B cell (primary cell): ENCODE data around the gene RNF227. TPM values are rescaled to one million over a fixed set of nuclear protein-coding genes. Genes with fewer than 3 reads are reported as not detected.

ENCODE experiments used
- ATAC-seq: fragments of 200-7000 bp; cut with Tn5 transposase; one replicate; pipeline ENCODE4 v1.10.0; 2021; ENCODE audit warnings: low read depth, mild to moderate bottlenecking, moderate number of reproducible peaks, moderate library complexity
- CTCF ChIA-PET: fragments of 350-600 bp; sonication (Branson Sonifier 250); formaldehyde crosslinking; loops from one replicate; lab custom pipeline; 2021; ENCODE audit warnings: antibody characterized with exemption, inconsistent platforms; lab: Charles Lee
- POLR2A ChIA-PET: fragments of 350-600 bp; sonication (Branson Sonifier 250); formaldehyde crosslinking; loops from one replicate; lab custom pipeline; 2021; ENCODE audit warnings: antibody characterized with exemption; lab: Charles Lee
- DNase-seq: peaks from one replicate; pipeline ENCODE4 v3.0.0; 2013
- H2AFZ ChIP-seq: 2 replicates; pipeline ENCODE4 v1.6.1; 2012; ENCODE audit warnings: mild to moderate bottlenecking, low read depth, low read length; ENCODE audit not compliant: insufficient read depth, poor library complexity, severe bottlenecking
- H3K27ac ChIP-seq, 2 donors: 1 replicate in 1 of 2; 2 replicates in 1 of 2; pipeline ENCODE4 v1.5.1; 2012 to 2013; ENCODE audit warnings: low read length in 2 of 2, mild to moderate bottlenecking in 2 of 2, moderate library complexity in 1 of 2
- H3K27me3 ChIP-seq, 4 experiments: fragments of 200-600 bp in 1 of 4; sonication (generic) in 1 of 4; replicated peaks in 1 of 4; 1 replicate in 2 of 4; 2 replicates in 2 of 4; pipeline versions ENCODE4 v1.6.1 to v1.7.0; 2013 to 2016; ENCODE audit warnings: low read length in 3 of 4, mild to moderate bottlenecking in 2 of 4, mixed read lengths in 1 of 4, moderate library complexity in 1 of 4; ENCODE audit not compliant: insufficient read depth in 4 of 4, control insufficient read depth in 3 of 4; ENCODE audit errors: control extremely low read depth in 1 of 4
- H3K36me3 ChIP-seq, 2 experiments: replicated peaks in 1 of 2; 1 replicate in 1 of 2; 2 replicates in 1 of 2; pipeline versions ENCODE4 v1.6.1 to v1.7.1; 2013; ENCODE audit warnings: low read length in 1 of 2; ENCODE audit not compliant: insufficient read depth in 2 of 2, control insufficient read depth in 1 of 2; ENCODE audit errors: control extremely low read depth in 1 of 2, extremely low read depth in 1 of 2
- H3K4me1 ChIP-seq, 2 donors: fragments of 200-600 bp in 1 of 2; sonication (generic) in 1 of 2; 1 replicate in 1 of 2; 2 replicates in 1 of 2; pipeline versions ENCODE4 v1.5.1 to v1.6.1; 2013 to 2017; ENCODE audit warnings: low read length in 2 of 2; ENCODE audit not compliant: control insufficient read depth in 2 of 2, insufficient read depth in 2 of 2
- H3K4me2 ChIP-seq: replicated peaks from 2 replicates; pipeline ENCODE3; 2012; ENCODE audit warnings: mild to moderate bottlenecking, low read depth, low read length; ENCODE audit not compliant: poor library complexity, severe bottlenecking
- H3K4me3 ChIP-seq, 5 experiments: fragments of 200-600 bp in 1 of 5; sonication (generic) in 1 of 5; 1 replicate in 3 of 5; 2 replicates in 2 of 5; pipeline versions ENCODE4 v1.5.1 to v1.7.0; 2011 to 2016; ENCODE audit warnings: low read length in 4 of 5, mild to moderate bottlenecking in 4 of 5, low read depth in 2 of 5, control low read depth in 1 of 5, moderate library complexity in 1 of 5; ENCODE audit not compliant: insufficient read depth in 1 of 5; ENCODE audit errors: control extremely low read depth in 1 of 5, extremely low read depth in 1 of 5
- H3K79me2 ChIP-seq: fragments of 200-600 bp; sonication (generic); one replicate; pipeline ENCODE4 v1.6.0; 2016; ENCODE audit warnings: low read length; ENCODE audit not compliant: control insufficient read depth, insufficient read depth
- H3K9ac ChIP-seq: fragments of 200-600 bp; sonication (generic); 2 replicates; pipeline ENCODE4 v1.6.1; 2017; ENCODE audit warnings: mild to moderate bottlenecking, low read length, moderate library complexity
- H3K9me3 ChIP-seq, 3 donors: one replicate each; pipeline versions ENCODE4 v1.6.1 to v1.7.1; 2013; ENCODE audit warnings: low read length in 2 of 3; ENCODE audit not compliant: control insufficient read depth in 2 of 3, insufficient read depth in 1 of 3; ENCODE audit errors: control extremely low read depth in 1 of 3
- H4K20me1 ChIP-seq: 2 replicates; pipeline ENCODE4 v1.6.0; 2012; ENCODE audit warnings: mild to moderate bottlenecking, low read length; ENCODE audit not compliant: insufficient read depth, control insufficient read depth, poor library complexity, severe bottlenecking
- H3K27ac Mint-ChIP-seq: one replicate; pipeline ENCODE4 v1.8.0; 2021; ENCODE audit warnings: mixed read lengths
- H3K27me3 Mint-ChIP-seq: one replicate; pipeline ENCODE4 v1.8.0; 2021; ENCODE audit warnings: mixed read lengths
- H3K4me1 Mint-ChIP-seq: one replicate; pipeline ENCODE4 v1.8.0; 2021; ENCODE audit warnings: mixed read lengths
- H3K4me3 Mint-ChIP-seq: one replicate; pipeline ENCODE4 v1.8.0; 2021; ENCODE audit warnings: mixed read lengths
- H3K9me3 Mint-ChIP-seq: one replicate; pipeline ENCODE4 v1.8.0; 2022; ENCODE audit warnings: mixed read lengths; ENCODE audit not compliant: insufficient read depth
- CTCF ChIP-seq: fragments of 200-600 bp; IDR thresholded peaks from one replicate; pipeline ENCODE4 v1.8.0; 2022; ENCODE audit warnings: antibody characterized with exemption, mild to moderate bottlenecking
- EZH2 ChIP-seq: IDR thresholded peaks from 2 replicates; pipeline ENCODE4 v1.6.1; 2012; ENCODE audit warnings: borderline replicate concordance, low read depth, mild to moderate bottlenecking, moderate library complexity, low read length; ENCODE audit not compliant: insufficient read depth, poor library complexity, severe bottlenecking
- WGBS: methylation state at CpG from one replicate; pipeline ENCODE4 v1.1.5; 2013; ENCODE audit warnings: missing lambda C conversion rate; ENCODE audit not compliant: insufficient coverage; 5-methylcytosine and 5-hydroxymethylcytosine counted together
- intact Hi-C: fragments of 100-400 bp; cut with micrococcal nuclease; formaldehyde crosslinking; loops from one replicate; pipeline ENCODE4 v1.10.0; 2022
- polyA plus RNA-seq: library from polyadenylated mRNA; depleted of rRNA; stranded (reverse); fragments of >200 nt; gene quantifications from 2 replicates; pipeline ENCODE4 v1.2.3, GENCODE V29; 2012
- total RNA-seq, 2 donors: library from RNA; stranded (reverse); fragments of 120-200 nt in 1 of 2; gene quantifications; 1 replicate in 1 of 2; 2 replicates in 1 of 2; pipeline versions ENCODE4 v1.2.3 to v1.2.4, GENCODE V29; 2013 to 2022

RNF227 gene
- total and polyA plus RNA-seq, 2 donors (not counting 1 experiment from before 2014, with no cell fraction given), result 3.8 to 11.8 TPM

GRCh38 chr17:7910711-7911110, 5.4 kb downstream of the RNF227 start:
- CTCF ChIA-PET, result interaction anchor here (1.0 to 16.7 kb wide), 4 partner anchors 19 to 151 kb away, joined by 3 to 284 read pairs (median 40); partner anchors contain the start of gene KCNAB3

GRCh38 chr17:7910281-7910680, 5.8 kb downstream of the RNF227 start:
- Histone ChIP-seq H3K4me3 (no peak overlapping the region), H3K27me3 (no peaks in the 10 kb centered on the region)
- intact Hi-C loops, result no loop called here

More at GRCh38 chr17:7910711-7911110, 5.4 kb downstream of the RNF227 start:
- H3K9ac ChIP-seq, result no peak overlapping the region
- peaks cover 7 to 47% of the 10 kb centered on the region in 2 experiments for H3K36me3 ChIP-seq
- peaks cover 16% of the 10 kb centered on the region for H3K4me1 Mint-ChIP-seq
- ATAC-seq (no peak), DNase-seq (no peak)
- no peak overlapping the region for H3K4me3 Mint-ChIP-seq
- H3K27ac ChIP-seq, result no peak overlapping the region
- 100% methylated on average over 12 of the region's 13 CpGs for WGBS
- no peaks in the 10 kb centered on the region for H3K9me3 ChIP-seq
- no peak overlapping the region for H3K27ac Mint-ChIP-seq
- H3K27me3 Mint-ChIP-seq, result no peaks in the 10 kb centered on the region
- H3K79me2 ChIP-seq, result no peaks in the 10 kb centered on the region
- no peaks in the 10 kb centered on the region for H3K9me3 Mint-ChIP-seq
- H3K4me3 ChIP-seq, result no peak overlapping the region
- H2AFZ ChIP-seq, result no peak overlapping the region
- no peaks in the 10 kb centered on the region for H3K27me3 ChIP-seq
- TF ChIP-seq EZH2, result no peak
- TF ChIP-seq CTCF, result no peak
- POLR2A ChIA-PET, result no interaction called here
- peaks cover 7 to 8% of the 10 kb centered on the region in 2 donors for H3K4me1 ChIP-seq
- intact Hi-C loops, result no loop called here
- no peaks in the 10 kb centered on the region for H4K20me1 ChIP-seq
- H3K4me2 ChIP-seq, result no peak overlapping the region

More at GRCh38 chr17:7910281-7910680, 5.8 kb downstream of the RNF227 start:
- Histone ChIP-seq H3K79me2 (no peaks in the 10 kb centered on the region), H3K4me2 (no peak overlapping the region), H3K9ac (no peak overlapping the region), H3K27ac (no peak overlapping the region), H4K20me1 (no peaks in the 10 kb centered on the region), H3K4me1 (peaks cover 5 to 7% of the 10 kb centered on the region in 2 donors), H3K36me3 (peaks cover 7 to 50% of the 10 kb centered on the region in 2 experiments), H2AFZ (no peak overlapping the region), H3K9me3 (no peaks in the 10 kb centered on the region)
- Mint-ChIP-seq H3K27ac (no peak overlapping the region), H3K27me3 (no peaks in the 10 kb centered on the region), H3K4me3 (no peak overlapping the region), H3K9me3 (no peaks in the 10 kb centered on the region), H3K4me1 (peaks cover 11% of the 10 kb centered on the region)
- POLR2A ChIA-PET, result no interaction called here
- ATAC-seq (no peak), DNase-seq (no peak)
- CTCF ChIA-PET, result interaction anchor here (1.0 to 16.7 kb wide), 4 partner anchors 19 to 152 kb away, joined by 3 to 284 read pairs (median 40); partner anchors contain the start of gene KCNAB3
- 96% methylated on average over 15 of the region's 15 CpGs for WGBS
- no peak for TF ChIP-seq CTCF
- no peak for TF ChIP-seq EZH2
